Colon (tissue), 2 donors: ENCODE results near the gene ZNF581.

Experiments
- FAIRE-seq: peaks from 2 replicates; lab custom pipeline; 2012; peaks lifted over from hg19 to GRCh38; lab: Jason Lieb, UNC
- donor health status: control.
- donor health status: control.

The ZNF581 gene

DNA sequence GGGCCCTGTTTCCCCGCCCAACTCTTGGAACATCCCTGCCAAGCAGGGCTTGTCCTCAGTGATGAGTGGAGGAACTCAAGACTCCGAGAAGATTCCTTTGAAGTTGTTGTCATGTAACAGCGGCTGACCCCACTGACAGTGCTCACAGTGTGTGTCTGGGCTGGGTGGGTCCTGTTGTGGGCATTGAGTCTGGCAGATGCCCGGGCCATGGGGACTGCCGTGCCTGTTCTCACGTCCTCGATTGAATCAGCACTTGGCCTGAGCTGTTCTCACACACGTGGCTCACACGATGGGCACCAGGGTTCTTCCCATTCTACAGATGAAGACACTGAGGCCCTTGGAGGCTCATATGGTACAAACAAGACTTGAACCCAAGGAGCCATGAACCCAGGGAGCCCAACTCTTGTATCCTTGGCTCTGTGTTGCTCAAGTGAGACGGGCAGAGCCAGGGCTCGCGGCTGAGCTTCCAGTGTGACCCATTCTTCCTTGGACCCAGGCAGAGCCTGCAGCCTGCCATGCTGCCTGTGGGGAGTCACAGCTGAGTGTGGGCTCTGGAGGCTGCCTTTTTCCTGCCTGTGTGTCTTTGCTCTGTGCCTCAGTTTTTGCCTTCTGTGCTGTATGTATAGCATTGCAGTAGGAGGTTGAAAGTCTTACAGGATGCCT lies 23.0 kb downstream of the ZNF581 start:
- no peak for FAIRE-seq

DNA sequence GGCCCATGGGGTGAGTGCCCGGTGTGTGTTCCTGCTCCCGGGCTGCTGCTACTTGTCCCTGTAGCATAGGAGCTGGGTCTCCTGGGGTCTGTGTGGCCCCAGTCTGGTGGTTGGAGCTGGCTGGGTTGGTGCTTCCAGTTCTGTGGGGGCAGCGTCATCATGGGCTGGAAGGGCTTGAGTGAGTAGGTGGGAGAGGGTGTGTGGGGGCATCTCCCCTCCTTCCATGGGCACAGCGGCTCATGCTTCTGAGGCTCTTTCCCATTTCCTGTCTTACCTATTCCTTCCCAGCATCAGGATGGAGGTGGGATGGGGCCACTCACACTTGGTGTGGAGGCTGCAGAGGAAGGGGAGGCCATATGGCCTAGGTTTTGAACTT lies 23.5 kb downstream of the ZNF581 start:
- FAIRE-seq: no peak

DNA sequence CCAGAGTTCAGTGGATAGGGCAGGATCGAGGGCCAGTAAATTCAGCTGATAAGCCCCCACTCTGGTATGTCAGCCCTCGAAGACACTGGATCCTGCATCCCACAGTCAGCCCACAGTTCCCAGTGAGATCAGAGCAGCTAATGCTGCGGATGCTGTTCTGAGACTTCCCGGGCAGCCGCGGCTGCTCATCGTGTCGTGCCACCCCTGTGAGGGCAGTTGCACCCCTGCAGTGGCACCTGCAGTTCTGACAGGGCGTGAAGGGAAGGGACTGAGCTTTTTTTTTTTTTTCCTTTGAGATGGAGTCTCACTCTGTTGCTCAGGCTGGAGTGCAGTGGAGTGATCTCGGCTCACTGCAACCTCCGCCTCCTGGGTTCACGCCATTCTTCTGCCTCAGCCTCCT lies 24.1 kb downstream of the ZNF581 start:
- FAIRE-seq: no peak

DNA sequence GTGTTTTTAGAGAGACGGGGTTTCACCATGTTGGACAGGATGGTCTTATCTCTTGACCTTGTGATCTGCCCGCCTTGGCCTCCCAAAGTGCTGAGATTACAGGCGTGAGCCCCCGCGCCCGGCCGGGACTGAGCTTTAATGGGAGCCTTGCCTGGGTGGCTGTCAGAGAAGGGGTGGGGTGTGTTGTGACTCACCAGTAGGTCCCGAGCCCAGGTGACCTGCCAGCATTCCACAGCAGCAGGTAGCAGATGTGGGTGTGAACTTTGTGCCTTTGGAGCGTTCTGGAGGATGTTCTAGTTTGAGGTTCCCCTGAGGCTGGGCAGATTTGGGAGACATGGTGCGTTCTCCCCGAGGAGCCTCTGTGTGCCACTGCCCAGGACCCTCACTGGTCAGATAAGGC lies 24.5 kb downstream of the ZNF581 start:
- no peak for FAIRE-seq

DNA sequence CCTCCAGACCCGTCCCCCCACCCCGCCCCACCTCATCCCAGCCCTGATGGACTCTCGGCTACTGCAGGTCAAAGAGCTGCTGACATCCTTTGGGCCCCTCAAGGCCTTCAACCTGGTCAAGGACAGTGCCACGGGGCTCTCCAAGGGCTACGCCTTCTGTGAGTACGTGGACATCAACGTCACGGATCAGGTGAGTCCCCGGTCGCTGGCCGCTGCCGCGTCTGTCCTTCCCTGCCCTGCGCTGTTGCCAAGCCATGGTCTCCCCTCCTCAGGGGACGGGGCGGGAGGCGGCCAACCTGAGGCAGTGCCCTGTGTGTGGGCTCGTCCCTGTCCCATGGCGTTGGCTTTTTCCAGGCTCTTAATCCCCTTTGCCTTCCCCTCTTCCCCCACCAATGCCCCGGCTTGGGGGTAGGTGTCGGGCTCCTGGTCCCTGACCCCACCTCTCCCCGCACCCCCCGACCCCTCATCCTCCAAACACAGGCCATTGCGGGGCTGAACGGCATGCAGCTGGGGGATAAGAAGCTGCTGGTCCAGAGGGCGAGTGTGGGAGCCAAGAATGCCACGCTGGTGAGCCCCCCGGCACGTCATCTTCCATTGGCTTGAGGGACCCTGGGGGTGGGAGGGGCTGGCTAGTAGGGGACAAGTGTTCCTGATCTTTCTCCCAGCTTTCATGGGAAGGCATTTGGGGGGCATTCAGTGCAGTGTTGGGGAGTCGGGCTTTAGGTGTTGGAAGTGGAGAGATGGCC lies 25.3 kb downstream of the ZNF581 start:
- FAIRE-seq: no peak

DNA sequence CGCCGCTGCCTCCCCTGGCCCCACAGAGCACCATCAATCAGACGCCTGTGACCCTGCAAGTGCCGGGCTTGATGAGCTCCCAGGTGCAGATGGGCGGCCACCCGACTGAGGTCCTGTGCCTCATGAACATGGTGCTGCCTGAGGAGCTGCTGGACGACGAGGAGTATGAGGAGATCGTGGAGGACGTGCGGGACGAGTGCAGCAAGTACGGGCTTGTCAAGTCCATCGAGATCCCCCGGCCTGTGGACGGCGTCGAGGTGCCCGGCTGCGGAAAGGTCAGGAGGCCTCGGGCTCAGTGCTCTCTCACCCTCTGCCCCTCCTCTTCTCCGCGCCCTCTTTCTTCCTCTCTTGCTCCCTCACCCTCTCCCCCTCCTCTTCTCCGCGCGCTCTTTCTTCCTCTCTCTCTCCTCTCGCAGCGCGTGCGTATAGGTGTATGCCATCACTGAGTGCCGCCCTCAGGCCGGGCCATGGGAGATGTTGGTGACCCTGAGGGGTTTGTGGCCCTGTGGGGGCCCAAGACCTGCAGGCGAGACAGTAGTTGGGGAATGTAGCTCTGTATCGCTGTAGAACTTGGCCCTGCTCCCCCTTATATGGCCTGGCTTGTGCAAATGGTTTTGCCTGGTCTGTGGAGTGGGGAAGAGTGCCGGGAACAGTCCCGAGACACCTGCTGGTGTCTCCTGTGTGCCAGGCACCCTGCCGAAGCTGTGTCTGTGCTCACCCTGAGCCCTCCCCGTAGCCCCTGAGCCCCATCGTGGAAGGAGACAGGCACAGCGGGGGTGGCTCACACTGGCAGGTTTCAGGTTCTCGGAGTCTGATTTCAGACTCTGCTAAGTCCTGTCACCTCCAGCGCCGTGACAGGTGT lies 26.2 kb downstream of the ZNF581 start:
- no peak for FAIRE-seq

DNA sequence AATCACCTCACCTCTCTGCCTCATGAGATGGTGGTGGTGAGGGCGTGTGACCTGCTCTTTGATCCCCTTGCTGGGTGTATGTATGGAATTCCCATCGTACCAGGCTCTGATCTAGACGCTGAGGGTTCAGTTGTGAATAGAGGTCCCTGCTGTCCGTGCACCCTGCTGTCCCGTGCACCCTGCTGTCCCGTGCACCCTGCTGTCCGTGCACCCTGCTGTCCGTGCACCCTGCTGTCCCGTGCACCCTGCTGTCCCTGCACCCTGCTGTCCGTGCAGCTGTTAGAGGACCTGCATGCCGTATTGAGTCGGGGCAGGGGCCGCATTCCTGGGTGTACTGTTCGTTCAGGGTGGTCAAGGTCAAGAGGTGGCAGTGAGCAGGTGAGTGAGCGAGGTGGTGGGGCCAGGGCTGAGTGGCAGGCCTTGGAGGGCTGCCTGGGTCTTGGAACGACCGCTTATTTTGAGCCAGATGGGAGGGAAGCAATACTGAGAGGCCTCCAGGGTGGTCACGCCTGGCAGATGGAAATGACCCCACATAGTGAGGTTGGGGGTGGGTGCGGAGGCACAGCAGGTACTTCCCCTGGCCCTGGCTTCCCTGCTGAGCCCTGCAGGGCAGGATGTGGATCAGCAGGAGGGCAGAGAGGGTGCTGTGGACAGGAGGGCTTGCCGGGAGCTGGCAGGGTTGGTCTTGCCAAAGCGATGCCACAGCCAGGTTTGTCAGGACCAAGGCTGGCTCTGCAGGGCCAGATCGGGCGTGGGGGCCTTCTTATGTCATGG lies 27.0 kb downstream of the ZNF581 start:
- no peak for FAIRE-seq

DNA sequence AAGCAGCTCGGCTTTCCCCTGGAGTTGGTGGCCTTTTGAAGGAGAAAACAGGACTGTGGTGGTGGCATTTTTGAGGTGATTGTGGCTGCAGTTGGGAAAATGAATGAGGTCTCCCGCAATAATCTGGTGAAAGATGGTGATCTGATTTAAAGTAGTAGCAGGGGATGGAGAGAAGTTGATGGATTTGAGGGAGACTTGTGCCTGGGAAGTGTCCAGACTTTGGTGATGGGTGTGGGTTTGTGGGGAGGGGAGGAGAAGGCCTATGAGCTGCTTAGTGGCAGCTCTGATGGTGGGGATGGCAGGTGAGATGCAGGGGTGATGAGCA lies 27.6 kb downstream of the ZNF581 start:
- no peak for FAIRE-seq

DNA sequence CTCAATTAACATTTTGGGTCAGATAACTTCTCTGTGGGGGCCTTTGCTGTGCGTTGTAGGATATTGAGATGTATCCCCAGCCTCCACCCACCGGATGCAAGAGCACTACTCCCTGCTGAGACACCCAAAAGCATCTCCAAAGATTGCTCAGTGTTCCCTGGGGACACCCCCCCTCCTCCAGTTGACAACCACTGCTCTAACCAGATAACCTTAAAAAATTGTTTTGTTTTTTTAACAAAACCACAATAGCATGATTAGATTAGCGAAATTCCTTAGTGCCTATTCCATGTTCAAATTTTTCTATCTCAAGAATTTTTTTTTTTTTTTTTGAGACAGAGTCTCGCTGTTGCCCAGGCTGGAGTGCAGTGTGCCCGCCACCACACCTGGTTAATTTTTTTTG lies 29.0 kb downstream of the ZNF581 start:
- no peak for FAIRE-seq

DNA sequence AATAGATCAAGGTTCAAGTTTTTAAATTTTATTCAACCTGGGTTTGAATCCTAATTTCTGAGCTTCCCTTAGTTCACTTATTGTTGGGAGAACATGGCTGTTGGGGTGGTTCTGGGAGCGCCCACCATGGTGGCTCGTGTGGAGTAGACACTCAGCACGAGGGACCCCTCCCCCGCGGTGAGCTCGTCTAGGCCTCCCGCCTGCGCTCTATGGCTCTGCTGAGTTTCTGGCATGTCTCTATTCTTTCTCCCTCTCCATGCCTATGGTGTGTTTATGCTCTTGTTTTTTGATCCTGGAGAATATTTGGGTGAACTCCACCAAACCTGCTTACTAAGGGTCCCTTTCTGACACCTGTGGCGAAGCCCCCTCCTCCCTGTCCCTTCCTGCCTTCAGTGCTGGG lies 30.0 kb downstream of the ZNF581 start:
- FAIRE-seq: no peak

DNA sequence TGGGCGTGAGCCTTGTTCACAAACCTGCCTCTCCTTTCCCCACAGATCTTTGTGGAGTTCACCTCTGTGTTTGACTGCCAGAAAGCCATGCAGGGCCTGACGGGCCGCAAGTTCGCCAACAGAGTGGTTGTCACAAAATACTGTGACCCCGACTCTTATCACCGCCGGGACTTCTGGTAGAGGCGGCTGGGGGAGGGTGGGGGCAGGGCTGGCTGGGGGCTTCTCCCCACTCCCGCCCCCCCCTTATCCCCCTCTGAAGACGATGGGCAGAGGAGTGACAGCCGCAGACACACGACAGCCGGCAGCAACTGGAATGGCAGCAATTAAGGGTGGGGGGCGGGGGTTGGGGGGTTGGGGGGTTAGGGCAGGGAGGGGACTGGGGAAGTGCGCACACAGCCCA lies 30.4 kb downstream of the ZNF581 start:
- no peak for FAIRE-seq

DNA sequence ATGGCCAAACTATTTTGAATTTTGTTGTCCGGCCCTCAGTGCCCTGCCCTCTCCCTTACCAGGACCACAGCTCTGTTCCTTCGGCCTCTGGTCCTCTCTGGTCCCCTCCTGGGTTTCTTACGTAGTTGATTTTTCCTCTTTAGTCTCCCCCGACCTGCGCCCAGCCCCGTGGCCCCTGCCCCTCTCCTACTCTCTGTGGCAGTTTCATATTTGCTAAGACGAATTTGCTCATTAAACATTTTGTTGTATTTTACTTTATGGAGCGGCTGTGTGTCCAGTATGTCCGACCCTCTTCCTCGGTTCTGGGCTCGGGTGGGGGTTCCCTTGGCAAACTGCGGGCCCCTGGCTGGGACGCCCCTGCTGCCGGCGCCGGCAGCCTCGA lies 31.0 kb downstream of the ZNF581 start:
- FAIRE-seq: no peak

DNA sequence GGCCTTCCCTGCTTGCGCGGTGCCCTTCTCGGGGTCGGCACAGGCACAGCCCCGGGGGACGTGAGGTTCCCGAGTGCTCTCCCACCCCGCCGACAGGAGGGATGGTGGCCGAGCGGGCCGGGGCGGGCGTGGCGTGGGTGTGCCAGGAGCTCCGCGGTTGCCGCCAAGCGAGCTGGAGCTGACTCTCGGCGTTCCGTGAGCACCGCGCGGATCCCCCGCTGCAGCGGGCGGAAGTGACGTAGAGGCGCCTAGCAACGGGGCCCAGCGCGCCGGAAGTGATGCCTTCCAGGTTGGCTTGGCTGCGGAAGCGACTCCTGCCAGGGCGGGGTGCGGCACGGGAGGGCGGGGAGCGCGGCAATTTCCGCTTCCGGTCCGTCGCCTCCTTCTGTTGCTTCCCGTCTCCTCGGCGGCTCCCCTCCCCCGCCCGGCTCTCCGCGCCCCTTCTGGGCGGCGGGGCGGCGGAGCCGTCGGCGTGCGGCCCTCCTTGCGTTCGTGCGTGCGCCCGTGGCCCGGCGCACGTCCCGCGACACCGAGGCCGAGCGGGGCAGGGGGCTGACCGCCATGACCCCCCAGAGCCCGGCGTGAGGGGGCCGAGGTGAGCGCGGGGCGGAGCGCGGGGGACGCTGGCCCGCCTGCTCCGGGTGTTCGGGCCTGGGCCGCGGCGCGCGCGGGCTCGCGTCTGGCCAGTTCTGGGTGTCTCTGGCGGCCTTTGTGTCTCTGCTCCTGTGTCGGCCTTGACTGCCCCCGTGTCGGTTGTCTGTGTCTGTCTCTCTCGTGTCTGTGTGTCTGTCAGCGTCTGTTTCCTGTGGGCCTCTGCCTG lies 31.6 kb downstream of the ZNF581 start, which contains the start of gene EPN1:
TSS of gene EPN1 (plus strand) at position 386 of the 820 bp plus-strand sequence. CDS start 3,402 bp downstream, outside the sequence.
- FAIRE-seq: no peak

DNA sequence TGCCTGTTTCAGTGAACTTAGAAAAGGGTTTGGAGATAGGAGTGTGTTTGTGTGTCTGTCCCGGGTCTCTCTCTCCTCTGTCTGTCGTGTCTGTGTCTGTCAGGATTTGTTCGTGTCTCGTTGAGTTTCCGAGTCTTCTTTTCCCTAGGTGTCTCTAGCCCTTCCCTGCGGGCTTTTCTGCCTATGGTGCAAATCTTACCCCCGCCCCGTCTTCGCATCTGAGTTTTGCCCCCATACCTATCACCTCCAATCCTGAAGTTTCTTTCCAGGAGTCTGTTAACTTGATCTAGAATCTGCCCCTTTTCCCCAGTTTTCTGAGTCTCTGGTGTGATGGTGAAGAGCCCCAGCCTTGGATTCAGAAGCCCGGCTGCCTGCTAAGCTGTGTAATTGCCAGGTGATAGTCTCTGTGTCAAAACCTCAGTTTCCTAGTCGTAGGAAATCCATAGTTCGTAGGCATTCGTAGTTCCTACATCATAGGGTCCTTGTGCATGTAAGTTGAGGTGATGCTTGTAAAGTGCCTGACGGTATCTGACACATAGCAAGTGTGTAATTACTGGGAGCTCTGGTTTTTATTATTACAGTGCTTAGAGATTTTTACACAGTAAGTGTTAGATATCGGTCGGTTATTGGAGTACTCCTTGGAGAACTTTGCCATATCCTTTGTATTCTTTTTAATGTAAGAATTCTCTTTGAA lies 32.4 kb downstream of the ZNF581 start:
- FAIRE-seq: no peak

DNA sequence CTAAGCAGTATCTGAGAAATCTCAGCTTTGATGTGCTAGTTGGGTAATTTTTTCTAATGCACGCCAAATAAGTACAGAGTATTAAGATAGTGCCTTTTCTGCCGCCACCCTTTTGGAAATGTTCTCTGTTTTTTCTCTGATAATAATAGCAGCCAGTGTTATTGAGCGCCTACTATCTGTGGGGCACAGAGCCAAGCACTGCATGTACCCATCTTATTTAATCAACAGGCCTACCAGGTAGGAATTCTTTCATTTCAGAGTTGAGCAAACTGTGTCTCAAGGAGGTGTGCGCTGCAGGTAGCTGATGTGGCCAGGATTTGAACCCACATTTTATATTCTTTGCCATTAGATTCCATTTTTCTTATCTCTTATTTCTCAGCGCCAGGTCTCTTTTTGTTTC lies 32.9 kb downstream of the ZNF581 start:
- FAIRE-seq: no peak

DNA sequence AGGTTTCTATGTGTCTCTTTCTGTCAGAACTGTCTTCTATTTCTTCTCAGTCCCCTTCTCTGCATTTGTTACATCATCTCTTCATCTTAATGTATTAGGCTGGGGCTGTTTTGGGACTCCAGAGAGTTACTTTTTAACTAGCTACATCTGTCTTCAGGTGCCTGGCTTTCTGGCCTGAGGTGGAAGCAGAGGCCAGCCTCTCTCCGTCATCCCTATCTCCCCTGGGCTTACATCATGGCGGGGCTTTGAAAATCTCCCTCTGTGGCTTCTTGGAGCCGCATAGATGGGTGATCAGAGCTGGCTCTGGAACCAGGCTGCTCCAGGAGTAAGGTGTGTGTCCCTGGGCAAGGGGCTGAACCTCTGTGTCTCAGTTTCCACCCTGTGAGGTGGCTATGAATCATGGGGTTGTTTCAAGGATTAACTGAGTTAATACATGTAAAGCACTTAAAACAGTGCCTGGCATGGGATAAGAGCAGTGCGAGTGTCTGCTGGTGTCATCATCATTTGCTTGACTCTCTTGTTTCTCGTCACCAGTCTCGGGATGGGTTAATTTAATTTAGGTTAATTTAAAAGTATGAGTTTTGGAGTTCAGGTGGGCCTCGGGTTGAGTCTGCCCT lies 33.5 kb downstream of the ZNF581 start:
- no peak for FAIRE-seq

DNA sequence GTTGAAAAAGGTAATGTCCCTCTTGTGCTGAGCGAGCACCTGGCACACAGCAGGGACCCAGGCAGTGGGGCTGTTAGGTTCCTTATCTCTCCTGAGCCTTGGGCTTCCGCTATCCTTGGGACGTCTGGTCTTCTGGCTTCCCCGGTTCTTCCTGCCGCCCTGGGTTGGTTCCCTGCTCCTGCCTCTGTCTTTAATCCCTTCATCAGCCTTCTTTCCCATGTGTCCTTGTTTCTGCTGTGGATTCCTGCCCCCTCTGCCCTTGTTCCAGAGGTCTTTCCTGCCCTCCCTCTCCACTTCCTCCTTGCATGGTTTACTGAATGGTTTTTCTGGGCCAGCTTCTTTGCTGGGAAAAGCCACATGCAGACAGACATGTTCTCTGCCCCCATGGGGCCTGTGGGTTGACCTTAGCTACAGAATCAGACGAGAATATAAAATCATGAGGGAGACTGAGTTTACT lies 34.2 kb downstream of the ZNF581 start:
- FAIRE-seq: no peak

DNA sequence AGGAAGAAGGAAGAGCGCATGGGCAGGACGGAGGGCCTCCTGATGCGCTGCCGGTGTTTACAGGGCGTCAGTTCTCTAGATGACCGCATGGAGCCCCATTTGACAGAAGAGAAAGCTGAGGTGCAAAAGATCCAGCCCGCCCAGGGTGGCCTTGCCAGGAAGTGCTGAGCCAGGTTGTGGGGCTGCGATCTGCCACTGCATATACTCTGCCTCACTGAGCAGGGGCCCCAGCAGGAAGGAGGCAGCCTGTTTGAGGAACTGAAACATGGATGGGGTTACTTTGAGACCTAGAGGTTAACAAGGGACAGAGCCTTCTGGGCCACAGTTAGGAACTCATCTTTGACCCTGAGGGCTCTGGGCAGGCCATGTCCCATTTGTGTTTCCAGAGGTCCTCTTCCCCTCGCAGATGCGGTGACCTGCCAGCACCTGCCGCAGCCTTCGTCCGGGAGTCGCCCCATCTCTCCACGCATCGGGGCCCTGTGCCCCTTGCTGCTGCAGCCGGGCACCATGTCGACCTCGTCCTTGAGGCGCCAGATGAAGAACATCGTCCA lies 34.7 kb downstream of the ZNF581 start:
- FAIRE-seq: no peak

DNA sequence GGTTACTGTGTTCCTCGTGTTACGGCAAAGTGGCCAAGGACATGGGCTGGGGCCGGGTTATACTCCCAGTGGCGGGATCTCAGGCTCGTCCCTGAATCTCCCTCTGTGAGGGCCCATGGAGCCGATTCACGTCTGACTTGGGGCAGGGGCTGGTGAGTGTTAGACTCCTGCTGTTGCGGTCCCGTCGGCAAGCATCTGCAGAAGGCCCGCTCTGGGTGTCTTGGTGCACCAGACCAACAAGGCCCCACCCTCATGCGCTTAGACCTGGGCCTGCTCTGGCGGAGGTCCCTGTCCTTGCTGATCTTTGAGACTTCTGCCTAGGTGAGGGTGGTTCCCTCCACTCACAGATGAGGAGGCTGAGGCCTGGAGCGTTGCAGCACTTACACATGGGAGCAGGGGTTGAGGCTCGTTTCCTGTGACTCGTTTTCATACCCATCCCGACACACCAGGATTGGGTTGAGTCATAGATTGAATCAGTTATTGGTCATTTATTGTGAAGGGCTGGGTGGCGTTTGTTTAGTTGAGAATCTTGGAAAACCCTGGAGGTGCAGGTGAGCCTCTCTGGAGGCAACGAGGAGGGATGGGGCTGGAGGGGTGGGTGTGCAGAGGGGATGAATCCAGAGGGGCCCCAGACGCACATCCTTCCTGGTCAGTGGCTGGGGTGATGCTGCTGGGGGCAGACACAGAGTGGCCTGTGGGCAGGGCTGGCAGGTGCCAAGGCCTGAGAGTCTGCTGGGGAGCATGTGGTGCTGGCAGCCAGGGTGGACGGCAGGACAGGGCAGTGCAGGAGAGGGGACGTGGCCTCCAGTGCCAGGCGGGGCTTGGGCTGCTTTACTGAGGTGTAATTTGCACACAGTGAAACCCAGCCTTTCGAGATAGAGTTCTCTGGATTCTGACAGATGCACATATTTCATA lies 36.2 kb downstream of the ZNF581 start:
- no peak for FAIRE-seq
